IMR-90 (cell line): ENCODE results near the gene API5.

ENCODE experiments used
- RFX5 ChIP-seq: IDR thresholded peaks from 2 replicates; pipeline ENCODE4 v1.8.0; 2012; ENCODE audit warnings: low read depth, mild to moderate bottlenecking, low read length, moderate library complexity
- TF ChIP-seq, protein P1 (sequence below): conservative IDR thresholded peaks from 2 replicates; pipeline ENCODE4 v1.5.1; 2012; ENCODE audit warnings: mild to moderate bottlenecking, low read depth, low read length, improper control_type of control experiment

DNA sequence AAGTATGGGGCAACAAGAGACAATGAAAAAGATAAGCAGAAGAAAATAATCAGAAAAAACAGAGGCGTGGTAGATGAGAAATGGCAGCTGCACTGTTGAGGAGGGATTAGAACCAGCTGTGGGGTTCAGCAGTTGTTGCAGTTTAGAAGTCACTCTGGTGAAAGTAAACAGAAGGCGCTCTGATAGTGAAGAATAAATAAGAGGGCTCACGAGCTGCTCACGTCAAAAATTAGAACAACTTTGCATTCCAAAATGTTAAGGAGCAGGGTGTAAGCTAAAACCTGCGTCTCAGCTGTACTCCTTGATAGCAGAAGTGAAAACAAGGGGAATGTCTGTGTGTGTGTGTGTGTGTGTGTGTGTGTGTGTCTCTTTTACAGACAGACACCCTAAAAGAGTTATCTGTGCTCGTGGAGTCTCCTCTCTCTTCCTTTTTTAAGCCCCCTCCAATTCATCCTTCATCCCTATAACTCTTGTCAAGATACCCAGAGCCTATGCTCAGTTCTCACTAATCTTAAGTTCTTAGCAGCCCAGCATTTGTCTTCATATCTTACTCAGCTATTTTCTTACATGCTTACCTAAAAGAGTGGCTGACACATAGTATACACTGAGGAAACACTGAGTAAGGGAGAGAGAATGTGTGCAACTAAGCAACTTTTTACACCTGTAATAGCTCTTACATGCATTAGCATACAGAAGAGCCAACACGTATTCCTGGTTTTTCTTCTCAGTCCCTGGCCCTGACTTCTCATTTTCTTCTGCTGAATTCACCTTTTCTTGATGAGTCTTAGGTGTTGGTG lies 55.8 kb downstream of the API5 start:
- TF ChIP-seq, protein P1, sequence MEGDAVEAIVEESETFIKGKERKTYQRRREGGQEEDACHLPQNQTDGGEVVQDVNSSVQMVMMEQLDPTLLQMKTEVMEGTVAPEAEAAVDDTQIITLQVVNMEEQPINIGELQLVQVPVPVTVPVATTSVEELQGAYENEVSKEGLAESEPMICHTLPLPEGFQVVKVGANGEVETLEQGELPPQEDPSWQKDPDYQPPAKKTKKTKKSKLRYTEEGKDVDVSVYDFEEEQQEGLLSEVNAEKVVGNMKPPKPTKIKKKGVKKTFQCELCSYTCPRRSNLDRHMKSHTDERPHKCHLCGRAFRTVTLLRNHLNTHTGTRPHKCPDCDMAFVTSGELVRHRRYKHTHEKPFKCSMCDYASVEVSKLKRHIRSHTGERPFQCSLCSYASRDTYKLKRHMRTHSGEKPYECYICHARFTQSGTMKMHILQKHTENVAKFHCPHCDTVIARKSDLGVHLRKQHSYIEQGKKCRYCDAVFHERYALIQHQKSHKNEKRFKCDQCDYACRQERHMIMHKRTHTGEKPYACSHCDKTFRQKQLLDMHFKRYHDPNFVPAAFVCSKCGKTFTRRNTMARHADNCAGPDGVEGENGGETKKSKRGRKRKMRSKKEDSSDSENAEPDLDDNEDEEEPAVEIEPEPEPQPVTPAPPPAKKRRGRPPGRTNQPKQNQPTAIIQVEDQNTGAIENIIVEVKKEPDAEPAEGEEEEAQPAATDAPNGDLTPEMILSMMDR, result no peak
- TF ChIP-seq RFX5, result no peak
